B cell (primary cell): ENCODE results near the gene TDRD12. TPM values are rescaled to one million over a fixed set of nuclear protein-coding genes. Genes with fewer than 3 reads are reported as not detected.

ENCODE experiments used
- ATAC-seq: fragments of 200-7000 bp; cut with Tn5 transposase; one replicate; pipeline ENCODE4 v1.10.0; 2021; ENCODE audit warnings: low read depth, mild to moderate bottlenecking, moderate number of reproducible peaks, moderate library complexity
- CTCF ChIA-PET: fragments of 350-600 bp; sonication (Branson Sonifier 250); formaldehyde crosslinking; loops from one replicate; lab custom pipeline; 2021; ENCODE audit warnings: antibody characterized with exemption, inconsistent platforms; lab: Charles Lee
- POLR2A ChIA-PET: fragments of 350-600 bp; sonication (Branson Sonifier 250); formaldehyde crosslinking; loops from one replicate; lab custom pipeline; 2021; ENCODE audit warnings: antibody characterized with exemption; lab: Charles Lee
- DNase-seq: peaks from one replicate; pipeline ENCODE4 v3.0.0; 2013
- H2AFZ ChIP-seq: 2 replicates; pipeline ENCODE4 v1.6.1; 2012; ENCODE audit warnings: mild to moderate bottlenecking, low read depth, low read length; ENCODE audit not compliant: insufficient read depth, poor library complexity, severe bottlenecking
- H3K27ac ChIP-seq, 2 donors: 1 replicate in 1 of 2; 2 replicates in 1 of 2; pipeline ENCODE4 v1.5.1; 2012 to 2013; ENCODE audit warnings: low read length in 2 of 2, mild to moderate bottlenecking in 2 of 2, moderate library complexity in 1 of 2
- H3K27me3 ChIP-seq, 4 experiments: fragments of 200-600 bp in 1 of 4; sonication (generic) in 1 of 4; replicated peaks in 1 of 4; 1 replicate in 2 of 4; 2 replicates in 2 of 4; pipeline versions ENCODE4 v1.6.1 to v1.7.0; 2013 to 2016; ENCODE audit warnings: low read length in 3 of 4, mild to moderate bottlenecking in 2 of 4, mixed read lengths in 1 of 4, moderate library complexity in 1 of 4; ENCODE audit not compliant: insufficient read depth in 4 of 4, control insufficient read depth in 3 of 4; ENCODE audit errors: control extremely low read depth in 1 of 4
- H3K36me3 ChIP-seq, 2 experiments: replicated peaks in 1 of 2; 1 replicate in 1 of 2; 2 replicates in 1 of 2; pipeline versions ENCODE4 v1.6.1 to v1.7.1; 2013; ENCODE audit warnings: low read length in 1 of 2; ENCODE audit not compliant: insufficient read depth in 2 of 2, control insufficient read depth in 1 of 2; ENCODE audit errors: control extremely low read depth in 1 of 2, extremely low read depth in 1 of 2
- H3K4me1 ChIP-seq, 2 donors: fragments of 200-600 bp in 1 of 2; sonication (generic) in 1 of 2; 1 replicate in 1 of 2; 2 replicates in 1 of 2; pipeline versions ENCODE4 v1.5.1 to v1.6.1; 2013 to 2017; ENCODE audit warnings: low read length in 2 of 2; ENCODE audit not compliant: control insufficient read depth in 2 of 2, insufficient read depth in 2 of 2
- H3K4me2 ChIP-seq: replicated peaks from 2 replicates; pipeline ENCODE3; 2012; ENCODE audit warnings: mild to moderate bottlenecking, low read depth, low read length; ENCODE audit not compliant: poor library complexity, severe bottlenecking
- H3K4me3 ChIP-seq, 5 experiments: fragments of 200-600 bp in 1 of 5; sonication (generic) in 1 of 5; 1 replicate in 3 of 5; 2 replicates in 2 of 5; pipeline versions ENCODE4 v1.5.1 to v1.7.0; 2011 to 2016; ENCODE audit warnings: low read length in 4 of 5, mild to moderate bottlenecking in 4 of 5, low read depth in 2 of 5, control low read depth in 1 of 5, moderate library complexity in 1 of 5; ENCODE audit not compliant: insufficient read depth in 1 of 5; ENCODE audit errors: control extremely low read depth in 1 of 5, extremely low read depth in 1 of 5
- H3K79me2 ChIP-seq: fragments of 200-600 bp; sonication (generic); one replicate; pipeline ENCODE4 v1.6.0; 2016; ENCODE audit warnings: low read length; ENCODE audit not compliant: control insufficient read depth, insufficient read depth
- H3K9ac ChIP-seq: fragments of 200-600 bp; sonication (generic); 2 replicates; pipeline ENCODE4 v1.6.1; 2017; ENCODE audit warnings: mild to moderate bottlenecking, low read length, moderate library complexity
- H3K9me3 ChIP-seq, 3 donors: one replicate each; pipeline versions ENCODE4 v1.6.1 to v1.7.1; 2013; ENCODE audit warnings: low read length in 2 of 3; ENCODE audit not compliant: control insufficient read depth in 2 of 3, insufficient read depth in 1 of 3; ENCODE audit errors: control extremely low read depth in 1 of 3
- H4K20me1 ChIP-seq: 2 replicates; pipeline ENCODE4 v1.6.0; 2012; ENCODE audit warnings: mild to moderate bottlenecking, low read length; ENCODE audit not compliant: insufficient read depth, control insufficient read depth, poor library complexity, severe bottlenecking
- H3K27ac Mint-ChIP-seq: one replicate; pipeline ENCODE4 v1.8.0; 2021; ENCODE audit warnings: mixed read lengths
- H3K27me3 Mint-ChIP-seq: one replicate; pipeline ENCODE4 v1.8.0; 2021; ENCODE audit warnings: mixed read lengths
- H3K4me1 Mint-ChIP-seq: one replicate; pipeline ENCODE4 v1.8.0; 2021; ENCODE audit warnings: mixed read lengths
- H3K4me3 Mint-ChIP-seq: one replicate; pipeline ENCODE4 v1.8.0; 2021; ENCODE audit warnings: mixed read lengths
- H3K9me3 Mint-ChIP-seq: one replicate; pipeline ENCODE4 v1.8.0; 2022; ENCODE audit warnings: mixed read lengths; ENCODE audit not compliant: insufficient read depth
- EZH2 ChIP-seq: IDR thresholded peaks from 2 replicates; pipeline ENCODE4 v1.6.1; 2012; ENCODE audit warnings: borderline replicate concordance, low read depth, mild to moderate bottlenecking, moderate library complexity, low read length; ENCODE audit not compliant: insufficient read depth, poor library complexity, severe bottlenecking
- WGBS: methylation state at CpG from one replicate; pipeline ENCODE4 v1.1.5; 2013; ENCODE audit warnings: missing lambda C conversion rate; ENCODE audit not compliant: insufficient coverage; 5-methylcytosine and 5-hydroxymethylcytosine counted together
- intact Hi-C: fragments of 100-400 bp; cut with micrococcal nuclease; formaldehyde crosslinking; loops from one replicate; pipeline ENCODE4 v1.10.0; 2022
- polyA plus RNA-seq: library from polyadenylated mRNA; depleted of rRNA; stranded (reverse); fragments of >200 nt; gene quantifications from 2 replicates; pipeline ENCODE4 v1.2.3, GENCODE V29; 2012
- total RNA-seq, 2 donors: library from RNA; stranded (reverse); fragments of 120-200 nt in 1 of 2; gene quantifications; 1 replicate in 1 of 2; 2 replicates in 1 of 2; pipeline versions ENCODE4 v1.2.3 to v1.2.4, GENCODE V29; 2013 to 2022
- TF ChIP-seq, protein P1 (sequence below): fragments of 200-600 bp; IDR thresholded peaks from one replicate; pipeline ENCODE4 v1.8.0; 2022; ENCODE audit warnings: antibody characterized with exemption, mild to moderate bottlenecking

TDRD12 gene
- total and polyA plus RNA-seq, 2 donors (not counting 1 experiment from before 2014, with no cell fraction given), result 0.30 to 1.1 TPM

DNA sequence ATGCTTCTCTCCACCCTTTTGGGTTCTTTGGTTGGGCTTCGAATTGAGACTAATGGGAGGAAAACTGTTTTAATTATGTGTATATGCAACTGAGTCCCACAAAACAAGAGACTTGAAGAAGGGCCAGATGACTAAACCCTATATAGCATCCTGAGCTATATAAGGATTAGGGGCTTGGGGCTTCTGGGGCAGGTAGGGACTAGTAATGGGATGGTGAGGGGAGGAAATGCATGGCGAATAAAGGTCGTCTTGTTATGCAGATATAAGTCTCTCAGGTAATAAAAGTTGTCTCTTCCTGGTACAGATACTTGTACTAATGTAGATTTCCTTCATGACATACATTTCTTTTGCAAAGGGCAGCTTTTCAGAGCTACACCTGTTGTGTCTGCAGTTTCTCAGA lies 152.8 kb downstream of the TDRD12 start:
- intact Hi-C loops, result no loop called here
- ATAC-seq, result no peak

DNA sequence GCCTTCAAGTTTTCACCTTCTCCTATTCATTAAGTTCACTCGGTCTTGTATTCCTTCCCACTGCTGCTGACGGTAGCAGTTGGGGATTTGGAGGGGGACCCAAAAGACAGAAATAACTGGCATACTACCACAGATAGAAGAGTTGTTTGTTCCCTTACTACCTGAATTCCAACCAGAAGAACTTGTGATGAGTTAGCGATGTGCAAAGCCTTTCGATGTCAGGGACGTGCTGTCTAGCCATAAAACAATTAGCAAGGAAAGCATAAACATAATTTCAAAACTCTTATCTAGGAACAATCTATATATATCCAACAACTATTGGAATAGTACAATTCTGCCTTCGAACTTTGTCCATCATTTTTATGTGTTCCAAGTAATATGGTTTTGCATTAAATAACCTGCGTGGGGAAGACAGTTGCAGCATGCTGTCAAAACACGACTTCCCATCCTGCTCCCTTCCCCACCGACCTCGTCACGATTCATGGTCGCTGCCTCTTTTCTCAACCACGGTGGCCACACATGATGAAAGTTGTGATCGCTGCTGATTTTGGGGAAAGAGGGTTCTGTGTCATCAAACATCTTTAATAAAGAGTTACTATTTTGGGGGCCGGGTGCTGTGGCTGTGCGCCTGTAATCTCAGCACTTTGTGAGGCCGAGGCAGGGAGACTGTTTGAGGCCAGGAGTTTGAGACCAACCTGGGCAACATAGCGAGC lies 153.8 kb downstream of the TDRD12 start:
- no peak overlapping the region for H3K27ac ChIP-seq
- CTCF ChIA-PET, result no interaction called here
- TF ChIP-seq, protein P1, sequence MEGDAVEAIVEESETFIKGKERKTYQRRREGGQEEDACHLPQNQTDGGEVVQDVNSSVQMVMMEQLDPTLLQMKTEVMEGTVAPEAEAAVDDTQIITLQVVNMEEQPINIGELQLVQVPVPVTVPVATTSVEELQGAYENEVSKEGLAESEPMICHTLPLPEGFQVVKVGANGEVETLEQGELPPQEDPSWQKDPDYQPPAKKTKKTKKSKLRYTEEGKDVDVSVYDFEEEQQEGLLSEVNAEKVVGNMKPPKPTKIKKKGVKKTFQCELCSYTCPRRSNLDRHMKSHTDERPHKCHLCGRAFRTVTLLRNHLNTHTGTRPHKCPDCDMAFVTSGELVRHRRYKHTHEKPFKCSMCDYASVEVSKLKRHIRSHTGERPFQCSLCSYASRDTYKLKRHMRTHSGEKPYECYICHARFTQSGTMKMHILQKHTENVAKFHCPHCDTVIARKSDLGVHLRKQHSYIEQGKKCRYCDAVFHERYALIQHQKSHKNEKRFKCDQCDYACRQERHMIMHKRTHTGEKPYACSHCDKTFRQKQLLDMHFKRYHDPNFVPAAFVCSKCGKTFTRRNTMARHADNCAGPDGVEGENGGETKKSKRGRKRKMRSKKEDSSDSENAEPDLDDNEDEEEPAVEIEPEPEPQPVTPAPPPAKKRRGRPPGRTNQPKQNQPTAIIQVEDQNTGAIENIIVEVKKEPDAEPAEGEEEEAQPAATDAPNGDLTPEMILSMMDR, result no peak
- no peak for TF ChIP-seq EZH2
- WGBS, result 76% methylated on average over 5 of the region's 18 CpGs
- H3K4me3 ChIP-seq, result no peak overlapping the region
- POLR2A ChIA-PET, result no interaction called here
- intact Hi-C loops, result no loop called here
- H3K4me1 Mint-ChIP-seq, result no peaks in the 10 kb centered on the region
- no peak overlapping the region for H2AFZ ChIP-seq
- H3K27me3 Mint-ChIP-seq, result no peaks in the 10 kb centered on the region
- peaks cover 0 to 1% (median 0%) of the 10 kb centered on the region in 3 donors for H3K9me3 ChIP-seq
- H3K27ac Mint-ChIP-seq, result no peak overlapping the region
- H3K4me1 ChIP-seq, result no peaks in the 10 kb centered on the region
- ATAC-seq, result no peak
- H3K9me3 Mint-ChIP-seq, result no peaks in the 10 kb centered on the region
- no peak for DNase-seq
- H4K20me1 ChIP-seq, result no peaks in the 10 kb centered on the region
- H3K4me3 Mint-ChIP-seq, result no peak overlapping the region
- H3K79me2 ChIP-seq, result no peaks in the 10 kb centered on the region
- H3K4me2 ChIP-seq, result no peak overlapping the region
- no peaks in the 10 kb centered on the region for H3K36me3 ChIP-seq
- H3K27me3 ChIP-seq, result no peaks in the 10 kb centered on the region
- no peak overlapping the region for H3K9ac ChIP-seq

More for the DNA sequence above, 152.8 kb downstream of the TDRD12 start:
- H3K27ac ChIP-seq, result no peak overlapping the region
- H3K79me2 ChIP-seq, result no peaks in the 10 kb centered on the region
- no peaks in the 10 kb centered on the region for H3K4me1 Mint-ChIP-seq
- H3K4me3 Mint-ChIP-seq, result no peak overlapping the region
- H3K4me3 ChIP-seq, result no peak overlapping the region
- ChIA-PET CTCF (no interaction called here), POLR2A (no interaction called here)
- WGBS, result no CpG with 5 or more reads among the region's 3 CpGs
- H3K27me3 Mint-ChIP-seq, result no peaks in the 10 kb centered on the region
- DNase-seq, result no peak
- no peaks in the 10 kb centered on the region for H4K20me1 ChIP-seq
- no peak overlapping the region for H3K9ac ChIP-seq
- no peaks in the 10 kb centered on the region for H3K27me3 ChIP-seq
- no peaks in the 10 kb centered on the region for H3K4me1 ChIP-seq
- H3K9me3 ChIP-seq, result no peaks in the 10 kb centered on the region
- H2AFZ ChIP-seq, result no peak overlapping the region
- H3K36me3 ChIP-seq, result no peaks in the 10 kb centered on the region
- no peak overlapping the region for H3K4me2 ChIP-seq
- no peak overlapping the region for H3K27ac Mint-ChIP-seq
- TF ChIP-seq, protein P1, result no peak
- TF ChIP-seq EZH2, result no peak
- no peaks in the 10 kb centered on the region for H3K9me3 Mint-ChIP-seq
